Measurements from ENCODE around the gene AATK. TPM values are rescaled to one million over a fixed set of nuclear protein-coding genes. Genes with fewer than 3 reads are reported as not detected.

Gene AATK
- total RNA-seq (2022; extraction: Qiagen RNA extraction; ENCODE audit: low read depth) = 0.17 to 0.78 TPM (median 0.57 TPM) in 5 replicates

GRCh38 chr17:81166033-81166492 lies at the start of gene AATK:
Gene AATK (minus strand): TSS chr17:81166221. CDS start chr17:81165992, 229 bp downstream.

GRCh38 chr17:81165246-81166032 lies 582 bp downstream of the AATK start, which contains the start of gene PVALEF:
Gene PVALEF (plus strand): TSS chr17:81165507. CDS start chr17:81181227, 15,720 bp downstream.

Other genes starting within 250 kb of the AATK start
- gene CHMP6, start 174.4 kb downstream of the AATK start, total RNA-seq (2022; extraction: Qiagen RNA extraction; ENCODE audit: low read depth) = 29.1 to 38.1 TPM (median 32.9 TPM) in 5 replicates
- gene BAIAP2, start 131.1 kb downstream of the AATK start, total RNA-seq (2022; extraction: Qiagen RNA extraction; ENCODE audit: low read depth) = 70.4 to 97.3 TPM (median 87.6 TPM) in 5 replicates
- gene PVALEF, start 714 bp downstream of the AATK start, total RNA-seq (2022; extraction: Qiagen RNA extraction; ENCODE audit: low read depth) = not detected in 5 replicates
- gene CEP131, start 56.7 kb upstream of the AATK start, total RNA-seq (2022; extraction: Qiagen RNA extraction; ENCODE audit: low read depth) = 5.3 to 11.0 TPM (median 8.9 TPM) in 5 replicates
- 13.8 to 32.7 TPM (median 29.2 TPM) in 5 replicates for gene TEPSIN, start 72.8 kb upstream of the AATK start, total RNA-seq (2022; extraction: Qiagen RNA extraction; ENCODE audit: low read depth)
- gene NDUFAF8, start 73.1 kb upstream of the AATK start, total RNA-seq (2022; extraction: Qiagen RNA extraction; ENCODE audit: low read depth) = 107 to 239 TPM (median 229 TPM) in 5 replicates
- gene SLC38A10, start 129.1 kb upstream of the AATK start, total RNA-seq (2022; extraction: Qiagen RNA extraction; ENCODE audit: low read depth) = 35.9 to 84.0 TPM (median 80.3 TPM) in 5 replicates
- gene BAHCC1, start 229.2 kb upstream of the AATK start, total RNA-seq (2022; extraction: Qiagen RNA extraction; ENCODE audit: low read depth) = 6.5 to 12.9 TPM (median 12.1 TPM) in 5 replicates

All from A549 treated with ZK216348 at 1 μM for 4 hours (cell line).